ENCODE results near the gene KIF5A. TPM values are rescaled to one million over a fixed set of nuclear protein-coding genes. Genes with fewer than 3 reads are reported as not detected.
"Not testable (repeated sequence)": the region's sequence is repeated elsewhere in the genome, so short reads cannot be mapped to it uniquely, and the experiment has no call there.

KIF5A gene
- total RNA-seq, 1 donor from 2014 or later: 0.08 TPM

- intact Hi-C loops (cut with DNase I): no loop called here
- DNase-seq (no peak), ATAC-seq (ENCODE audit: poor library complexity) (no peak)
Measured at GRCh38 chr12:57549203-57549908, 488 bp upstream of the KIF5A start.

GRCh38 chr12:57550641-57551549 lies 1.1 kb downstream of the KIF5A start:
- DNase-seq (no peak), ATAC-seq (ENCODE audit: poor library complexity) (no peak)
- intact Hi-C loops (cut with DNase I): no loop called here

GRCh38 chr12:57551637-57552305 lies 1.9 kb downstream of the KIF5A start:
- intact Hi-C loops (cut with DNase I): no loop called here
- ATAC-seq (ENCODE audit: poor library complexity): no peak
- DNase-seq: no peak

GRCh38 chr12:57552306-57552651 lies 2.4 kb downstream of the KIF5A start:
- intact Hi-C loops (cut with DNase I): no loop called here
- no peak for ATAC-seq (ENCODE audit: poor library complexity)

GRCh38 chr12:57552835-57553313 lies 3.0 kb downstream of the KIF5A start:
- ATAC-seq (ENCODE audit: poor library complexity) (no peak), DNase-seq (no peak)
- intact Hi-C loops (cut with DNase I): no loop called here

More at GRCh38 chr12:57552306-57552651, 2.4 kb downstream of the KIF5A start:
- no peak for DNase-seq

- ATAC-seq (ENCODE audit: poor library complexity) (no peak), DNase-seq (no peak)
- intact Hi-C loops (cut with DNase I): no loop called here
Measured at GRCh38 chr12:57553343-57554202, 3.7 kb downstream of the KIF5A start.

- ATAC-seq (ENCODE audit: poor library complexity) (no peak), DNase-seq (no peak)
- intact Hi-C loops (cut with DNase I): no loop called here
Measured at GRCh38 chr12:57554453-57554852, 4.6 kb downstream of the KIF5A start.

GRCh38 chr12:57554897-57555296 lies 5.1 kb downstream of the KIF5A start:
- intact Hi-C loops (cut with DNase I): no loop called here
- ATAC-seq (ENCODE audit: poor library complexity) (no peak), DNase-seq (no peak)

GRCh38 chr12:57558864-57559263 lies 9.0 kb downstream of the KIF5A start:
- ATAC-seq (ENCODE audit: poor library complexity): no peak
- intact Hi-C loops (cut with DNase I): no loop called here
- no peak for DNase-seq

- ATAC-seq (ENCODE audit: poor library complexity) (no peak), DNase-seq (no peak)
- intact Hi-C loops (cut with DNase I): no loop called here
Measured at GRCh38 chr12:57560516-57560915, 10.7 kb downstream of the KIF5A start.

GRCh38 chr12:57561117-57561516 lies 11.3 kb downstream of the KIF5A start:
- intact Hi-C loops (cut with DNase I); DNase-seq; ATAC-seq (ENCODE audit: poor library complexity): not testable (repeated sequence)

GRCh38 chr12:57563358-57563757 lies 13.5 kb downstream of the KIF5A start:
- intact Hi-C loops (cut with DNase I): no loop called here

GRCh38 chr12:57564178-57564740 lies 14.4 kb downstream of the KIF5A start:
- intact Hi-C loops (cut with DNase I): no loop called here
- no peak for DNase-seq
- no peak for ATAC-seq (ENCODE audit: poor library complexity)

More at GRCh38 chr12:57563358-57563757, 13.5 kb downstream of the KIF5A start:
- ATAC-seq (ENCODE audit: poor library complexity) (no peak), DNase-seq (no peak)

- DNase-seq (no peak), ATAC-seq (ENCODE audit: poor library complexity) (no peak)
- intact Hi-C loops (cut with DNase I): no loop called here
Measured at GRCh38 chr12:57568838-57569237, 19.0 kb downstream of the KIF5A start.

GRCh38 chr12:57569858-57570257 lies 20.0 kb downstream of the KIF5A start:
- DNase-seq (no peak), ATAC-seq (ENCODE audit: poor library complexity) (no peak)
- intact Hi-C loops (cut with DNase I): no loop called here

- ATAC-seq (ENCODE audit: poor library complexity); DNase-seq; intact Hi-C loops (cut with DNase I): not testable (repeated sequence)
Measured at GRCh38 chr12:57570438-57570837, 20.6 kb downstream of the KIF5A start.

GRCh38 chr12:57571926-57572762 lies 22.3 kb downstream of the KIF5A start:
- intact Hi-C loops (cut with DNase I): no loop called here
- no peak for ATAC-seq (ENCODE audit: poor library complexity)
- DNase-seq: no peak
